Spinal cord (tissue), 10 donors: ENCODE results near the gene F7. TPM values are rescaled to one million over a fixed set of nuclear protein-coding genes. Genes with fewer than 3 reads are reported as not detected.
A peak's percentile ranks its signal among the peaks of the same experiment; 100 is the strongest.
"Not testable (repeated sequence)": the region's sequence is repeated elsewhere in the genome, so short reads cannot be mapped to it uniquely, and the experiment has no call there.

Experiments
- DNase-seq, 6 donors: peaks; one replicate each; pipeline versions ENCODE4 v3.0.0 to v3.0.0-alpha.2; 2013 to 2015; ENCODE audit warnings: low spot score in 6 of 6, low read depth in 4 of 6
- H3K27ac ChIP-seq: one replicate; pipeline ENCODE4 v1.5.1; 2013; ENCODE audit warnings: low read depth, low read length, control low read depth
- H3K27me3 ChIP-seq: one replicate; pipeline ENCODE4 v1.6.1; 2013; ENCODE audit warnings: low read length; ENCODE audit not compliant: control insufficient read depth, insufficient read depth
- H3K36me3 ChIP-seq: one replicate; pipeline ENCODE4 v1.6.1; 2013; ENCODE audit warnings: low read length; ENCODE audit not compliant: control insufficient read depth, insufficient read depth
- H3K4me1 ChIP-seq: one replicate; pipeline ENCODE4 v1.6.1; 2013; ENCODE audit warnings: low read length; ENCODE audit not compliant: control insufficient read depth, insufficient read depth
- H3K4me3 ChIP-seq: one replicate; pipeline ENCODE4 v1.5.1; 2013; ENCODE audit warnings: low read depth, low read length, control low read depth
- H3K9me3 ChIP-seq: one replicate; pipeline ENCODE4 v1.6.1; 2013; ENCODE audit warnings: low read length; ENCODE audit not compliant: control insufficient read depth, insufficient read depth
- WGBS: methylation state at CpG from one replicate; pipeline ENCODE4 v1.1.5; 2013; ENCODE audit warnings: missing lambda C conversion rate; ENCODE audit not compliant: insufficient coverage; 5-methylcytosine and 5-hydroxymethylcytosine counted together
- polyA plus RNA-seq, 2 donors: library from polyadenylated mRNA; unstranded; fragments of 120-200 nt; gene quantifications; one replicate each; pipeline ENCODE4 v1.2.1, GENCODE V29; 2013; ENCODE audit not compliant: insufficient read length in 2 of 2
- total RNA-seq, 2 donors: library from RNA; depleted of rRNA in 1 of 2; stranded (reverse); fragments of 120-200 nt in 1 of 2; fragments of >200 nt in 1 of 2; gene quantifications; one replicate each; pipeline versions ENCODE4 v1.2.3 to v1.2.4, GENCODE V29; 2013 to 2014
- donor health status: healthy.

Gene F7
- total and polyA plus RNA-seq, 4 donors = 0.40 to 3.3 (median 2.4) TPM

- Histone ChIP-seq H3K36me3 (peaks cover 56% of the 10 kb centered on the region), H3K27me3 (no peaks in the 10 kb centered on the region), H3K9me3 (no peaks in the 10 kb centered on the region), H3K4me1 (peaks cover 28% of the 10 kb centered on the region), H3K4me3 (no peak overlapping the region), H3K27ac (no peak overlapping the region)
- no peak for DNase-seq
- 67% methylated on average over 1 of the region's 7 CpGs for WGBS
Measured at GRCh38 chr13:113097651-113098050, 7.9 kb upstream of the F7 start.

DNA sequence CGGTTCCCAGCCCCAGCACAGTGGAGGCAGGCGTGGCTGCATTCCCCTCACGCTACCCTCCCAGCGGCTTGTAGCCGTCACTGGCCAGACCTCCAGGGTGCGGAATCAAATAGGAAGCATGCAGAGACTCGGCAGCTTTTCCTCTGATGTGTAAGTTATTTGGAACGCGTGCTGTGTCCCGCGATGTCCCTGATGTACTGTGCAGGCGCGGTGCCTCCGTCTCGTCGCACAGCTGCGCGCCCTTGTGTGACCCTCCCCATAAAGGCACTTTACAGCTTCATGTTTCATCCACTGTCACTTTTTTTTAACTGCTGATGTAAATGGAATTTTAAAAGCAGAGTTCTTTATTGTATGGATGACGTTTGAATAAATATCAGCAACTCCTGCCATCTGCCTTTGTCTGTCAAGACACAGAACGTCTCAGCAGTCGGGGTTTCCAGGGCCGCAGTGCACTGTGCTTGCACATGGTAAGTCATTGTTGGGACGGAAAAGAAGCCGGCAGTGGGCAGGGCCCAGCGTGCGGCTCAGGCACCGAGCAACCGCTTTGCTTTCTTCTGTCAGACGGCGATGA is 7.3 kb upstream of the F7 start:
- no peak overlapping the region for H3K4me3 ChIP-seq

DNA sequence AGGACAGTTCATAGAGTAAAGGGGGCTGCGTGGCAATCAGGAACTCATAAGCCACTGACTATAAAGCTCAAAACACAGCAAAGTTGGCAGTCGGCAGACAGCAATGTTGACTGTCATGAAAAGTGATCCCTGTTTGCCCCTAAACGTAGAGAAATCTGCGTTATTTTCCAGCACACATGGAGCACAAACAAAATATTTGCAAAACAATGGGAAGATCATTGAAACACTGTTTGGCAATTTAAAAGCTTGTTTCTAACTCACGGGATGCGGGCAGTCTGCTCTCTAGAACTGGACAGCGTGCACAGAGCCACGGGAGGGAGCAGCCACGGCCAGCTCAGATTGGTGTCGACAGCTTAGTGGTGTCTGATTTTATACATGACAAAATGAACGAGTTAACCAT is 6.4 kb upstream of the F7 start:
- H3K9me3 ChIP-seq = no peaks in the 10 kb centered on the region
- H3K36me3 ChIP-seq = peaks cover 42% of the 10 kb centered on the region
- H3K27ac ChIP-seq = no peak overlapping the region
- peak in 1 of 6 donors; percentile 25 for DNase-seq
- no peak overlapping the region for H3K4me3 ChIP-seq
- WGBS = 76% methylated on average over 8 of the region's 11 CpGs
- H3K27me3 ChIP-seq = no peaks in the 10 kb centered on the region
- peaks cover 17% of the 10 kb centered on the region for H3K4me1 ChIP-seq

More for the DNA sequence above, 7.3 kb upstream of the F7 start:
- no peaks in the 10 kb centered on the region for H3K27me3 ChIP-seq
- WGBS = 14% methylated on average over 24 of the region's 30 CpGs
- H3K36me3 ChIP-seq = peaks cover 50% of the 10 kb centered on the region
- H3K9me3 ChIP-seq = no peaks in the 10 kb centered on the region
- DNase-seq = peak in 2 of 6 donors; percentile 58 to 65
- no peak overlapping the region for H3K27ac ChIP-seq
- H3K4me1 ChIP-seq = peaks cover 23% of the 10 kb centered on the region

GRCh38 chr13:113102302-113102701 is 3.3 kb upstream of the F7 start:
- H3K4me1 ChIP-seq = peaks cover 12% of the 10 kb centered on the region
- DNase-seq, H3K27ac ChIP-seq, H3K9me3 ChIP-seq, H3K27me3 ChIP-seq, H3K4me3 ChIP-seq: not testable (repeated sequence)
- H3K36me3 ChIP-seq = peaks cover 11% of the 10 kb centered on the region
- WGBS = 63% methylated on average over 9 of the region's 10 CpGs

- H3K36me3 ChIP-seq = peaks cover 9% of the 10 kb centered on the region
- 95% methylated on average over 12 of the region's 12 CpGs for WGBS
- no peak overlapping the region for H3K27ac ChIP-seq
Measured at GRCh38 chr13:113102727-113103126, 2.9 kb upstream of the F7 start.

GRCh38 chr13:113103646-113104045 is 1.9 kb upstream of the F7 start:
- Histone ChIP-seq H3K4me3 (no peak overlapping the region), H3K27ac (no peak overlapping the region), H3K9me3 (no peaks in the 10 kb centered on the region), H3K36me3 (no peaks in the 10 kb centered on the region), H3K27me3 (no peaks in the 10 kb centered on the region), H3K4me1 (peaks cover under 1% of the 10 kb centered on the region)
- DNase-seq = no peak
- WGBS = 86% methylated on average over 6 of the region's 9 CpGs

More at GRCh38 chr13:113102727-113103126, 2.9 kb upstream of the F7 start:
- Histone ChIP-seq H3K27me3 (no peaks in the 10 kb centered on the region), H3K4me1 (peaks cover 10% of the 10 kb centered on the region), H3K9me3 (no peaks in the 10 kb centered on the region), H3K4me3 (no peak overlapping the region)
- DNase-seq = peak in 1 of 6 donors; percentile 16

DNA sequence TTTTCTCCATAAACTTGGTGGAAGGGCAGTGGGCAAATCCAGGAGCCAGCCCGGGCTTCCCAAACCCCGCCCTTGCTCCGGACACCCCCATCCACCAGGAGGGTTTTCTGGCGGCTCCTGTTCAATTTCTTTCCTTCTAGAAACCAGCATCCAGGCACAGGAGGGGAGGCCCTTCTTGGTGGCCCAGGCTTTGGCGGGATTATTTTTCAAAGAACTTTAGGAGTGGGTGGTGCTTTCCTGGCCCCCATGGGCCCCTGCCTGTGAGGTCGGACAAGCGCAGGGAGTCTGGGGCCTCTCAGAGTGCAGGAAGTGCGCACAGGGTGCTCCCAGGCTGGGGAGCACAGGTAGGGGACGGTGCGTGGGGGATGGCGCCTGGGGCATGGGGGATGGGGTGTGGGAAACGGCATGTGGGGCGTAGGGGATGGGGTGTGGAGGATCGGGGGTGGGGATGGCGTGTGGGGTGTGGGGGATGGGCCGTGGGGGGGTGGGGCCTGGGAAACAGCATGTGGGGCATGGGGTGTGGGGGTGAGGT is 396 bp downstream of the F7 start:
- no peak for DNase-seq
- Histone ChIP-seq H3K4me1 (peaks cover 17% of the 10 kb centered on the region), H3K9me3 (no peaks in the 10 kb centered on the region), H3K4me3 (no peak overlapping the region), H3K27ac (no peak overlapping the region), H3K36me3 (no peaks in the 10 kb centered on the region), H3K27me3 (peaks cover 16% of the 10 kb centered on the region)
- 47% methylated on average over 7 of the region's 16 CpGs for WGBS

- no peaks in the 10 kb centered on the region for H3K9me3 ChIP-seq
- H3K4me1 ChIP-seq = peaks cover 18% of the 10 kb centered on the region
- WGBS = 83% methylated on average over 12 of the region's 25 CpGs
- no peaks in the 10 kb centered on the region for H3K36me3 ChIP-seq
- no peak overlapping the region for H3K4me3 ChIP-seq
- H3K27ac ChIP-seq = no peak overlapping the region
- no peak for DNase-seq
- H3K27me3 ChIP-seq = peaks cover 18% of the 10 kb centered on the region
Measured at GRCh38 chr13:113106711-113107351, 1.2 kb downstream of the F7 start.

- peaks cover 18% of the 10 kb centered on the region for H3K4me1 ChIP-seq
- H3K27me3 ChIP-seq = peaks cover 18% of the 10 kb centered on the region
- DNase-seq, H3K36me3 ChIP-seq, H3K9me3 ChIP-seq, H3K27ac ChIP-seq, H3K4me3 ChIP-seq: not testable (repeated sequence)
- 100% methylated on average over 6 of the region's 27 CpGs for WGBS
Measured at GRCh38 chr13:113108521-113108920, 2.9 kb downstream of the F7 start.
